ENCODE measurements around the gene NUP210L. TPM values are rescaled to one million over a fixed set of nuclear protein-coding genes. Genes with fewer than 3 reads are reported as not detected.
A peak's percentile ranks its signal among the peaks of the same experiment; 100 is the strongest.

Gene NUP210L
- polyA plus RNA-seq, 1 experiment, result not detected

DNA sequence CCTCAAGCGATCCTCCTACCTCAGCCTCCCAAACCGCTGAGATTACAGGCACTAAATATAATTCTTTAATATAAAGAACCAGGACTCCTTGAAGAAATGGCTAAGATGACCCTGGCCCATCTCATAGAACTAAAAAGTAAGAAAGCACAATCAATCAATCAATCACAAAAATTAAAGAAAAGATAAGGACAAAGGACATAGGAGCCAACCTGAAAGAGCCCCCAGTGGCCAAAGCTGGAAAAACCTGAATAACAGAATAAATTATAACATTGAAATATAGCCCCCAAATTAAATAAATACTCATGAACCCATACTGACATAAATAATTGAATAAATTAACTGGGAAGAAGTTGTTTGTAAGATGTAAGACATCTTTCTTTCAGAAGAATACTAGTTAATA is 8.9 kb downstream of the NUP210L start:
- CTCF ChIA-PET, result interaction anchor here (1.2 to 2.1 kb wide), 4 partner anchors 9 to 58 kb away, joined by 3 to 9 read pairs (median 4); partner anchors contain the start of gene NUP210L
- POLR2A ChIA-PET, result no interaction called here
- no peaks in the 10 kb centered on the region for H3K36me3 ChIP-seq (ENCODE audit: control insufficient read depth, insufficient read depth, low read length)
- peak; percentile 35 for TF ChIP-seq CTCF (IDR thresholded peaks at IDR 0.05; ENCODE audit: insufficient read depth, low read depth, low read length)
- no peaks in the 10 kb centered on the region for H3K27me3 ChIP-seq (ENCODE audit: control insufficient read depth, insufficient read depth, low read length)
- no peak overlapping the region for H3K4me3 ChIP-seq (ENCODE audit: low read depth, low read length)
- DNase-seq (ENCODE audit: low read depth), result no peak

DNA sequence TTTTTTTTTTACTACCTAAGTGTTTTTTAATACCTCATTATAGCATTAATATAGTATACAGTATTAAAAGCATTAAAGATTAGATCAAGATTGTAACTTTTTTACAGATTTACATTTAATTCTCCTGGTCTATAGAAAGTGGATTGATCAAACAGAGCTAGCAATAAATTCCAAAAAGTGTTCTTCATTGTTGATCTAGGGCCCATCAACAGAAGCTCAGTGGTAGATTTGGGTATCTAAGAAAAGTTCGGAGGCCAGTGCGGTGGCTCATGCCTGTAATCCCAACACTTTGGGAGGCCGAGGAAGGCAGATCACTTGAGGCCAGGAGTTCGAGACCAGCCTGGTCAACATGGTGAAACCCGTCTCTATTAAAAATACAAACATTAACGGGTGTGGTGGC is 12.5 kb downstream of the NUP210L start:
- ChIA-PET CTCF (no interaction called here), POLR2A (no interaction called here)
- no peak overlapping the region for H3K4me3 ChIP-seq (ENCODE audit: low read depth, low read length)
- no peak for TF ChIP-seq CTCF (IDR thresholded peaks at IDR 0.05; ENCODE audit: insufficient read depth, low read depth, low read length)
- no peak for DNase-seq (ENCODE audit: low read depth)
- H3K36me3 ChIP-seq (ENCODE audit: control insufficient read depth, insufficient read depth, low read length), result no peaks in the 10 kb centered on the region
- H3K27me3 ChIP-seq (ENCODE audit: control insufficient read depth, insufficient read depth, low read length), result no peaks in the 10 kb centered on the region

GRCh38 chr1:154141240-154141639 is 13.6 kb downstream of the NUP210L start:
- H3K36me3 ChIP-seq (ENCODE audit: control insufficient read depth, insufficient read depth, low read length), result no peaks in the 10 kb centered on the region
- ChIA-PET POLR2A (no interaction called here), CTCF (no interaction called here)
- peak; percentile 23 for DNase-seq (ENCODE audit: low read depth)
- no peaks in the 10 kb centered on the region for H3K27me3 ChIP-seq (ENCODE audit: control insufficient read depth, insufficient read depth, low read length)
- H3K4me3 ChIP-seq (ENCODE audit: low read depth, low read length), result no peak overlapping the region
- TF ChIP-seq CTCF (IDR thresholded peaks at IDR 0.05; ENCODE audit: insufficient read depth, low read depth, low read length), result no peak

DNA sequence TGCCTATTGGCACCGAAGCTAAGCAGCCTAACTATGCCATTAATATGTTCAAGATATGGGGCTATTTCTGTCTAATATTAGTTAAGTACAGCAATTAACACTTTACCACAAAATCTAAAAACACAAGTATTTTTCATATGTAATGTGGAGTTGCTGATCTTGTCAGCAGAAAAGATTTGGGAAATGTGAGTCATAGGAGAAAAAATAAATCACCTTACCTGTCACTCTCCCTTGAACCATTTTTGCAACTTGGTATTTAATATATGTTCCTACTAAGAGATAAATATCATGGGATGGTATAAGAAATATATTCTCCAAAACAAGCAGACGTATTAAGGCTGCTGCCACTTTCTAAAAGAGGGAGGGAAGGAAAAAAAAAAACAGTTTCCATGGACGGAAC is 17.0 kb downstream of the NUP210L start:
- ChIA-PET POLR2A (no interaction called here), CTCF (interaction anchor here (0.7 kb wide), 1 partner anchor 16 kb away, joined by 4 read pairs; no protein-coding TSS in a partner anchor)
- no peak overlapping the region for H3K4me3 ChIP-seq (ENCODE audit: low read depth, low read length)
- DNase-seq (ENCODE audit: low read depth), result no peak
- no peak for TF ChIP-seq CTCF (IDR thresholded peaks at IDR 0.05; ENCODE audit: insufficient read depth, low read depth, low read length)
- no peaks in the 10 kb centered on the region for H3K27me3 ChIP-seq (ENCODE audit: control insufficient read depth, insufficient read depth, low read length)
- H3K36me3 ChIP-seq (ENCODE audit: control insufficient read depth, insufficient read depth, low read length), result no peaks in the 10 kb centered on the region

GRCh38 chr1:154133256-154133655 is 21.6 kb downstream of the NUP210L start:
- Histone ChIP-seq H3K27me3 (ENCODE audit: control insufficient read depth, insufficient read depth, low read length) (no peaks in the 10 kb centered on the region), H3K4me3 (ENCODE audit: low read depth, low read length) (no peak overlapping the region), H3K36me3 (ENCODE audit: control insufficient read depth, insufficient read depth, low read length) (no peaks in the 10 kb centered on the region)
- POLR2A ChIA-PET, result no interaction called here
- TF ChIP-seq CTCF (IDR thresholded peaks at IDR 0.05; ENCODE audit: insufficient read depth, low read depth, low read length), result no peak
- CTCF ChIA-PET, result no interaction called here
- no peak for DNase-seq (ENCODE audit: low read depth)
